IPS-NIHi7 (cell line): Measurements from ENCODE around the gene ZNF667.
A peak's percentile ranks its signal among the peaks of the same experiment; 100 is the strongest.

ENCODE experiments used
- DNase-seq: peaks from one replicate; pipeline ENCODE4 v3.0.0; 2012; ENCODE audit warnings: mixed read lengths; ENCODE audit errors: extremely low spot score

ZNF667 gene

DNA sequence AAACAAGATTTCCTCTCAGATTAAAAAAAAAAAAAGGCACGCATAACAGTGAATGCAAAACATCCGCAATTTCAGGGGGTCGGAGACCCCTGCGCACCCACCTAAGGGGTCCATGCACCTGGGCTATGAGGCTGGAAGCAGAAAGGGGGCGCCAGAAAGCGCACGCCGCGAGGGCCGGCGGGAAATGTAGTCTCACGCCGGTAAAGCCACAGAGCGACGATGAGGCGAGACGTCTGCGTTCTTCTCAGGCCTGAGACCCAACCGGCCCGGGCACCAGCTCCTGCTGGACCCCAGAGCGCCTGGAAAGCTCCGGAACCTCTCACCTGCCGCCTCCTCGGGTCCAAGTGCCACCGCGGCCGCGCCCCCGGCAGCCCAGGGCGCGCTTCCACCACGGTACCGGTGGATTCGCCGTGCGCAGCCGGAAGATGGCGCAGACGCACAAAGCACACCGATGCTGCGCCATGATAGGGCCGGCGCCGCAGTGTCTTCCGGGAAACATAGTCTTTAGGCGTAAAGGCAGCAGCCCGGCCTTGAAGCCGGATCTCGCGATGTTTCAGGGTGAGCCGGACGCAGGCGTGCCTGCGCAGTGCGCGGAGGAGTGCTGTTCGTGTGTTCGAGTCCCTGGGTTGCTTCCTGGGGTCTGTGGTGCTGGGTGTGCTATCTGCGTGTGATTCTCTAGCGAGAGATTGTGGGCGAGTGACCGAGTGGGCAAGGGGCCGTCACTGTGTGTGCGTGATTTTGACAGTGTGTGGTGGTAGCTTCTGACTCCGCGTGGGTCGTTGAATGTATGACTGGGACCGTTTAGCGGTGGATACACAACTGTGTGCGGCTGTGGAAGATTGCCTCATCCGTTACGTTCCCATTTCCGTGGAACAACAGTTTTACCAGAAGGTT lies 83.8 kb downstream of the ZNF667 start, which contains the start of gene ZNF582:
Gene ZNF582 (minus strand): TSS at position 416 of the 894 bp plus-strand sequence. CDS start 1,782 bp downstream, outside the sequence.
- peak; percentile 97 for DNase-seq
